GM23248 (cell line): ENCODE results near the gene MRPL17. TPM values are rescaled to one million over a fixed set of nuclear protein-coding genes. Genes with fewer than 3 reads are reported as not detected.

Source experiments
- DNase-seq: peaks from one replicate; pipeline ENCODE4 v3.0.0-alpha.2; 2015
- H2AFZ ChIP-seq: fragments of 200-600 bp; sonication (generic); 2 replicates; pipeline ENCODE4 v1.6.1; 2016; ENCODE audit warnings: antibody characterized with exemption
- H3F3A ChIP-seq: fragments of 200-600 bp; sonication (generic); 2 replicates; pipeline ENCODE4 v1.6.1; 2016; ENCODE audit warnings: mild to moderate bottlenecking, antibody characterized with exemption, mixed run types; ENCODE audit not compliant: insufficient read depth
- H3K27ac ChIP-seq: fragments of 200-600 bp; sonication (generic); 2 replicates; pipeline ENCODE4 v1.5.1; 2016; ENCODE audit warnings: mild to moderate bottlenecking
- H3K27me3 ChIP-seq: fragments of 200-600 bp; sonication (generic); replicated peaks from 2 replicates; pipeline ENCODE4 v1.6.1; 2016; ENCODE audit warnings: mild to moderate bottlenecking; ENCODE audit not compliant: insufficient read depth
- H3K36me3 ChIP-seq: fragments of 200-600 bp; sonication (generic); 2 replicates; pipeline ENCODE4 v1.6.1; 2016; ENCODE audit warnings: low read depth, mild to moderate bottlenecking
- H3K4me1 ChIP-seq: fragments of 200-600 bp; sonication (generic); 2 replicates; pipeline ENCODE4 v1.6.1; 2016; ENCODE audit warnings: mild to moderate bottlenecking; ENCODE audit not compliant: insufficient read depth
- H3K4me2 ChIP-seq: fragments of 200-600 bp; sonication (generic); one replicate; pipeline ENCODE4 v1.6.1; 2016; ENCODE audit warnings: mild to moderate bottlenecking; ENCODE audit not compliant: unreplicated experiment
- H3K4me3 ChIP-seq: fragments of 200-600 bp; sonication (generic); 2 replicates; pipeline ENCODE4 v1.5.1; 2016; ENCODE audit warnings: mild to moderate bottlenecking
- H3K79me2 ChIP-seq: fragments of 200-600 bp; sonication (generic); 2 replicates; pipeline ENCODE4 v1.6.1; 2016; ENCODE audit warnings: mild to moderate bottlenecking; ENCODE audit not compliant: insufficient read depth
- H3K9ac ChIP-seq: fragments of 200-600 bp; sonication (generic); 2 replicates; pipeline ENCODE4 v1.6.1; 2016; ENCODE audit warnings: mild to moderate bottlenecking
- H3K9me2 ChIP-seq: fragments of 200-600 bp; sonication (generic); 2 replicates; pipeline ENCODE4 v1.6.1; 2016; ENCODE audit warnings: mixed run types, mild to moderate bottlenecking, moderate library complexity; ENCODE audit not compliant: insufficient read depth
- H3K9me3 ChIP-seq: fragments of 200-600 bp; sonication (generic); one replicate; pipeline ENCODE4 v1.6.1; 2017; ENCODE audit warnings: low read depth
- H4K20me1 ChIP-seq: fragments of 200-600 bp; sonication (generic); 2 replicates; pipeline ENCODE4 v1.6.0; 2016; ENCODE audit not compliant: insufficient read depth
- EZH2 ChIP-seq: fragments of 200-600 bp; sonication (generic); IDR thresholded peaks from 2 replicates; pipeline ENCODE4 v1.6.1; 2018; ENCODE audit warnings: antibody characterized with exemption, mild to moderate bottlenecking; ENCODE audit not compliant: insufficient read depth, poor library complexity, severe bottlenecking
- EZH2phosphoT487 ChIP-seq: fragments of 200-600 bp; sonication (generic); IDR thresholded peaks from 2 replicates; pipeline ENCODE4 v1.6.1; 2018; ENCODE audit warnings: antibody characterized with exemption, moderate library complexity, mild to moderate bottlenecking, low read depth; ENCODE audit not compliant: insufficient read depth
- WGBS, 2 experiments: methylation state at CpG; one replicate each; pipeline ENCODE4 v1.1.6; 2015 to 2017; ENCODE audit warnings: low lambda C conversion rate in 2 of 2, low coverage in 1 of 2; ENCODE audit errors: missing lambda C conversion rate in 2 of 2; 5-methylcytosine and 5-hydroxymethylcytosine counted together
- in situ Hi-C: fragments of 300-500 bp; cut with MboI; formaldehyde crosslinking; loops from 2 replicates; pipeline ENCODE4 v1.15.0; 2020
- polyA plus RNA-seq: library from polyadenylated mRNA; unstranded; fragments of >200 nt; fragmentation: Nextera tagmentation; extraction: Ambion mirVana; gene quantifications from 2 replicates; pipeline ENCODE4 v1.2.1, GENCODE V29; 2016
- total RNA-seq: library from RNA; depleted of rRNA; stranded (reverse); fragments of >200 nt; shearing (Covaris generic); gene quantifications from 2 replicates; pipeline ENCODE4 v1.2.3, GENCODE V29; 2014

The MRPL17 gene
- total and polyA plus RNA-seq, 2 experiments from 2014 or later = 53.5 to 107 TPM

GRCh38 chr11:6652182-6652581, 31.0 kb downstream of the MRPL17 start:
- no peak overlapping the region for H2AFZ ChIP-seq
- no peak overlapping the region for H3K4me3 ChIP-seq
- no peaks in the 10 kb centered on the region for H3K36me3 ChIP-seq
- no peaks in the 10 kb centered on the region for H3K79me2 ChIP-seq
- H3K4me1 ChIP-seq = peaks cover 6% of the 10 kb centered on the region
- no peak overlapping the region for H3K27ac ChIP-seq
- H3K9me2 ChIP-seq = no peaks in the 10 kb centered on the region
- H3K4me2 ChIP-seq = no peak overlapping the region
- H3K9me3 ChIP-seq = no peaks in the 10 kb centered on the region
- H3K27me3 ChIP-seq = 0 out of 2 replicates have a peak, but pooled peaks cover 4% of the 10 kb centered on the region
- H3F3A ChIP-seq = peaks cover 25% of the 10 kb centered on the region
- 60 to 64% methylated on average over 3 of the region's 3 CpGs for WGBS, 2 experiments
- no peaks in the 10 kb centered on the region for H4K20me1 ChIP-seq
- in situ Hi-C loops = no loop called here
- DNase-seq = no peak
- no peak overlapping the region for H3K9ac ChIP-seq
- TF ChIP-seq EZH2 (no peak), EZH2phosphoT487 (no peak)

DNA sequence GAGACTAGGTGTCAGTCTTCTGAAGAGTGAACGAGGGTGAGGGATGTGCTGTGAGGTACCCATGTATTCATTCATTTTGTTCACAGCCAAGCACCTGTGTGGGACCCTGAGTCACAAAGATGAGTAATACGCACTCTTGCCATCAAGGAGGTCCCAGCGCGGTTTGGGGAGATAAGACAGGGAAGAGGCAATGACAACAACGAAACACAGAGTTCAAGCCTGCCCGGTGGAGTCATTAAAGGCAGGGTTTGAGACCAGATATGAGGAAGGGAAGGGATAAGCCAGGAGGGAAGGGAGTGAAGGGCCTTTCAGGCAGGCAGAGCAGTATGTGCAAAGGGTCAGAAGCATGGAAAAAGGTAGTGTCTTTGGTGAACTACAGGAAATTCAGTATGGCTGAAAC, 32.2 kb downstream of the MRPL17 start:
- WGBS, 2 experiments = 68 to 74% methylated on average over 6 of the region's 6 CpGs
- H2AFZ ChIP-seq = no peak overlapping the region
- no peaks in the 10 kb centered on the region for H3K36me3 ChIP-seq
- peaks cover 20% of the 10 kb centered on the region for H3F3A ChIP-seq
- no peak overlapping the region for H3K27ac ChIP-seq
- H3K4me2 ChIP-seq = no peak overlapping the region
- no peak overlapping the region for H3K4me3 ChIP-seq
- H3K9me2 ChIP-seq = no peaks in the 10 kb centered on the region
- TF ChIP-seq EZH2phosphoT487 (no peak), EZH2 (no peak)
- no peaks in the 10 kb centered on the region for H3K79me2 ChIP-seq
- peaks cover 18% of the 10 kb centered on the region for H3K4me1 ChIP-seq
- DNase-seq = peak; percentile 20
- no peak overlapping the region for H3K9ac ChIP-seq
- no peaks in the 10 kb centered on the region for H3K9me3 ChIP-seq
- H4K20me1 ChIP-seq = no peaks in the 10 kb centered on the region
- H3K27me3 ChIP-seq = no peaks in the 10 kb centered on the region
- in situ Hi-C loops = no loop called here

GRCh38 chr11:6650104-6650503, 33.0 kb downstream of the MRPL17 start:
- in situ Hi-C loops = no loop called here
- Histone ChIP-seq H3K27me3 (no peaks in the 10 kb centered on the region), H3K4me2 (no peak overlapping the region), H3K79me2 (no peaks in the 10 kb centered on the region), H3K36me3 (no peaks in the 10 kb centered on the region), H4K20me1 (no peaks in the 10 kb centered on the region), H3K9me2 (no peaks in the 10 kb centered on the region), H3F3A (peaks cover 23% of the 10 kb centered on the region), H3K27ac (no peak overlapping the region), H3K4me3 (no peak overlapping the region), H2AFZ (no peak overlapping the region), H3K9ac (no peak overlapping the region), H3K4me1 (peaks cover 23% of the 10 kb centered on the region), H3K9me3 (no peaks in the 10 kb centered on the region)
- no peak for TF ChIP-seq EZH2
- TF ChIP-seq EZH2phosphoT487 = no peak
- DNase-seq = no peak

GRCh38 chr11:6648501-6648900, 34.6 kb downstream of the MRPL17 start:
- H3K27ac ChIP-seq = no peak overlapping the region
- H3K36me3 ChIP-seq = no peaks in the 10 kb centered on the region
- 17 to 18% methylated on average over 1 of the region's 1 CpG for WGBS, 2 experiments
- no peaks in the 10 kb centered on the region for H3K9me3 ChIP-seq
- no peak overlapping the region for H3K4me2 ChIP-seq
- TF ChIP-seq EZH2phosphoT487 (no peak), EZH2 (no peak)
- H2AFZ ChIP-seq = no peak overlapping the region
- peaks cover 23% of the 10 kb centered on the region for H3K4me1 ChIP-seq
- no peak overlapping the region for H3K9ac ChIP-seq
- no peaks in the 10 kb centered on the region for H4K20me1 ChIP-seq
- no peaks in the 10 kb centered on the region for H3K79me2 ChIP-seq
- H3K9me2 ChIP-seq = no peaks in the 10 kb centered on the region
- peaks cover 23% of the 10 kb centered on the region for H3F3A ChIP-seq
- H3K4me3 ChIP-seq = no peak overlapping the region
- H3K27me3 ChIP-seq = no peaks in the 10 kb centered on the region
- DNase-seq = no peak
- in situ Hi-C loops = no loop called here

GRCh38 chr11:6647836-6648235, 35.3 kb downstream of the MRPL17 start:
- Histone ChIP-seq H3K9me3 (no peaks in the 10 kb centered on the region), H3K9me2 (no peaks in the 10 kb centered on the region), H3K4me2 (peak overlapping the region; percentile 66), H3K27me3 (no peaks in the 10 kb centered on the region), H3K36me3 (no peaks in the 10 kb centered on the region), H3F3A (peaks cover 18% of the 10 kb centered on the region; the same call in 1 of the 2 replicates), H2AFZ (peak overlapping the region; percentile 76), H3K4me1 (peaks cover 23% of the 10 kb centered on the region), H3K9ac (0 out of 2 replicates have a peak overlapping the region, but pooled peaks have one; percentile 31), H3K79me2 (no peaks in the 10 kb centered on the region), H3K4me3 (no peak overlapping the region), H4K20me1 (no peaks in the 10 kb centered on the region), H3K27ac (peak overlapping the region; percentile 39)
- in situ Hi-C loops = no loop called here
- no peak for TF ChIP-seq EZH2
- no peak for TF ChIP-seq EZH2phosphoT487
- 92 to 100% methylated on average over 2 of the region's 2 CpGs for WGBS, 2 experiments
- DNase-seq = no peak
